ENCODE results near the gene COL27A1.

DNA sequence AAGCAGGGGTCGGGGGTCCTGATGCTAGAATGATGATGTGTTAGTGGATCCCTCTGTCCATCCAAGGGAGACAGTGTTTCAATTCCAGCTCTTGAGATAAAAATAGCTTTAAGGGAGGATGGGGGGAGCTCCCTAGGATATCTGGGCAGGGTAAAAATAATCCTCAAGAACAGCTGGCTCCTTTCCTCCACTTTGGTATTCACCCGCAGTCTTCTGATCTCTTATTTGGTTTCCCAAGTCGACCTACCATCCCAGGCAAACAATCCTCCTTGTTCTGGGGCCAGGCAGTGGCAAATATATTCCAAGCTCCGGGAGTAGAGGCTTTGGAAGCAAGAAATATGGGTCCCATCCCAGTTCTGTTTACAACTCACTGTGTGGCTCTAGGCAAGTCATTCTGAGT lies 14.5 kb upstream of the COL27A1 start:
- TF ChIP-seq ISL1 (CRISPR knock-in tag; IDR thresholded peaks at IDR 0.05) = no peak
- TF ChIP-seq ZNF565 (CRISPR knock-in tag; conservative IDR thresholded peaks at IDR 0.05; ENCODE audit: low read depth) = no peak
- TF ChIP-seq RARB (CRISPR knock-in tag; IDR thresholded peaks at IDR 0.05) = no peak
- no peak for TF ChIP-seq ZNF70 (CRISPR knock-in tag; IDR thresholded peaks at IDR 0.05)
- TF ChIP-seq CSDC2 (CRISPR knock-in tag; IDR thresholded peaks at IDR 0.05) = no peak
- TF ChIP-seq, protein P1, sequence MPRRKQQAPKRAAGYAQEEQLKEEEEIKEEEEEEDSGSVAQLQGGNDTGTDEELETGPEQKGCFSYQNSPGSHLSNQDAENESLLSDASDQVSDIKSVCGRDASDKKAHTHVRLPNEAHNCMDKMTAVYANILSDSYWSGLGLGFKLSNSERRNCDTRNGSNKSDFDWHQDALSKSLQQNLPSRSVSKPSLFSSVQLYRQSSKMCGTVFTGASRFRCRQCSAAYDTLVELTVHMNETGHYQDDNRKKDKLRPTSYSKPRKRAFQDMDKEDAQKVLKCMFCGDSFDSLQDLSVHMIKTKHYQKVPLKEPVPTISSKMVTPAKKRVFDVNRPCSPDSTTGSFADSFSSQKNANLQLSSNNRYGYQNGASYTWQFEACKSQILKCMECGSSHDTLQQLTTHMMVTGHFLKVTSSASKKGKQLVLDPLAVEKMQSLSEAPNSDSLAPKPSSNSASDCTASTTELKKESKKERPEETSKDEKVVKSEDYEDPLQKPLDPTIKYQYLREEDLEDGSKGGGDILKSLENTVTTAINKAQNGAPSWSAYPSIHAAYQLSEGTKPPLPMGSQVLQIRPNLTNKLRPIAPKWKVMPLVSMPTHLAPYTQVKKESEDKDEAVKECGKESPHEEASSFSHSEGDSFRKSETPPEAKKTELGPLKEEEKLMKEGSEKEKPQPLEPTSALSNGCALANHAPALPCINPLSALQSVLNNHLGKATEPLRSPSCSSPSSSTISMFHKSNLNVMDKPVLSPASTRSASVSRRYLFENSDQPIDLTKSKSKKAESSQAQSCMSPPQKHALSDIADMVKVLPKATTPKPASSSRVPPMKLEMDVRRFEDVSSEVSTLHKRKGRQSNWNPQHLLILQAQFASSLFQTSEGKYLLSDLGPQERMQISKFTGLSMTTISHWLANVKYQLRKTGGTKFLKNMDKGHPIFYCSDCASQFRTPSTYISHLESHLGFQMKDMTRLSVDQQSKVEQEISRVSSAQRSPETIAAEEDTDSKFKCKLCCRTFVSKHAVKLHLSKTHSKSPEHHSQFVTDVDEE (CRISPR knock-in tag; IDR thresholded peaks at IDR 0.05) = no peak
